ENCODE data around the gene B4GALT2.

Gene B4GALT2

GRCh38 chr1:43982808-43983207 is 3.8 kb downstream of the B4GALT2 start:
- in situ Hi-C loops (cut with HindIII; ENCODE audit: low sequenced_read_pairs) = no loop called here
- DNase-seq (ENCODE audit: low read depth, low spot score) = no peak
- H3K4me3 ChIP-seq (ENCODE audit: low read depth, low read length) = no peak overlapping the region

GRCh38 chr1:43983253-43983899 is 4.4 kb downstream of the B4GALT2 start:
- in situ Hi-C loops (cut with HindIII; ENCODE audit: low sequenced_read_pairs) = no loop called here
- TF ChIP-seq CTCF (IDR thresholded peaks at IDR 0.05; ENCODE audit: low read depth, low read length) = no peak
- no peak for DNase-seq (ENCODE audit: low read depth, low spot score)
- H3K4me3 ChIP-seq (ENCODE audit: low read depth, low read length) = no peak overlapping the region

More at GRCh38 chr1:43982808-43983207, 3.8 kb downstream of the B4GALT2 start:
- no peak for TF ChIP-seq CTCF (IDR thresholded peaks at IDR 0.05; ENCODE audit: low read depth, low read length)

GRCh38 chr1:43984855-43985254 is 5.8 kb downstream of the B4GALT2 start:
- H3K4me3 ChIP-seq (ENCODE audit: low read depth, low read length) = no peak overlapping the region
- TF ChIP-seq CTCF (IDR thresholded peaks at IDR 0.05; ENCODE audit: low read depth, low read length) = no peak
- in situ Hi-C loops (cut with HindIII; ENCODE audit: low sequenced_read_pairs) = no loop called here
- DNase-seq (ENCODE audit: low read depth, low spot score) = no peak

GRCh38 chr1:43985984-43986595 is 7.1 kb downstream of the B4GALT2 start:
- TF ChIP-seq CTCF (IDR thresholded peaks at IDR 0.05; ENCODE audit: low read depth, low read length) = no peak
- no peak overlapping the region for H3K4me3 ChIP-seq (ENCODE audit: low read depth, low read length)
- no peak for DNase-seq (ENCODE audit: low read depth, low spot score)
- in situ Hi-C loops (cut with HindIII; ENCODE audit: low sequenced_read_pairs) = no loop called here

GRCh38 chr1:43986712-43987111 is 7.7 kb downstream of the B4GALT2 start:
- TF ChIP-seq CTCF (IDR thresholded peaks at IDR 0.05; ENCODE audit: low read depth, low read length) = peak; percentile 19
- H3K4me3 ChIP-seq (ENCODE audit: low read depth, low read length) = no peak overlapping the region
- DNase-seq (ENCODE audit: low read depth, low spot score) = no peak
- in situ Hi-C loops (cut with HindIII; ENCODE audit: low sequenced_read_pairs) = no loop called here

GRCh38 chr1:43987159-43987902 is 8.3 kb downstream of the B4GALT2 start:
- no peak for DNase-seq (ENCODE audit: low read depth, low spot score)
- in situ Hi-C loops (cut with HindIII; ENCODE audit: low sequenced_read_pairs) = no loop called here
- no peak for TF ChIP-seq CTCF (IDR thresholded peaks at IDR 0.05; ENCODE audit: low read depth, low read length)
- no peak overlapping the region for H3K4me3 ChIP-seq (ENCODE audit: low read depth, low read length)
